Measurements from ENCODE around the gene MT1HL1.

Gene MT1HL1

GRCh38 chr1:237045278-237046016 lies 41.2 kb upstream of the MT1HL1 start:
- H3K4me3 ChIP-seq (replicated peaks; ENCODE audit: insufficient read depth, low read length), result no peak overlapping the region
- no peak overlapping the region for H3K27ac ChIP-seq (replicated peaks)
- DNase-seq (ENCODE audit: low read depth in 1 of 2, low spot score in 1 of 2), result no peak
- peaks cover 39% of the 10 kb centered on the region for H3K27me3 ChIP-seq (ENCODE audit: insufficient read depth, poor library complexity, severe bottlenecking)
- no peak for TF ChIP-seq CTCF (IDR thresholded peaks at IDR 0.05; ENCODE audit: insufficient read depth, low read length)
- TF ChIP-seq REST (IDR thresholded peaks at IDR 0.05; ENCODE audit: insufficient replicate concordance, low read depth), result no peak
- no peak for TF ChIP-seq SPI1 (IDR thresholded peaks at IDR 0.05; ENCODE audit: borderline replicate concordance, low read depth)
- no peak for TF ChIP-seq POLR2AphosphoS5 (IDR thresholded peaks at IDR 0.05; ENCODE audit: low read depth)
- TF ChIP-seq GABPA (IDR thresholded peaks at IDR 0.05; ENCODE audit: low read depth), result no peak

GRCh38 chr1:237043846-237044636 lies 39.8 kb upstream of the MT1HL1 start:
- DNase-seq (ENCODE audit: low read depth in 1 of 2, low spot score in 1 of 2), result no peak

More at GRCh38 chr1:237043846-237044636, 39.8 kb upstream of the MT1HL1 start:
- TF ChIP-seq SPI1 (IDR thresholded peaks at IDR 0.05; ENCODE audit: borderline replicate concordance, low read depth) (no peak), REST (IDR thresholded peaks at IDR 0.05; ENCODE audit: insufficient replicate concordance, low read depth) (no peak), GABPA (IDR thresholded peaks at IDR 0.05; ENCODE audit: low read depth) (no peak), CTCF (IDR thresholded peaks at IDR 0.05; ENCODE audit: insufficient read depth, low read length) (no peak), POLR2AphosphoS5 (IDR thresholded peaks at IDR 0.05; ENCODE audit: low read depth) (no peak)
- Histone ChIP-seq H3K4me3 (replicated peaks; ENCODE audit: insufficient read depth, low read length) (no peak overlapping the region), H3K27ac (replicated peaks) (no peak overlapping the region), H3K27me3 (ENCODE audit: insufficient read depth, poor library complexity, severe bottlenecking) (peaks cover 41% of the 10 kb centered on the region)
